Loucy (cell line): ENCODE data around the gene ENTREP1.

ENCODE experiments used
- H2AFZ ChIP-seq: fragments of 200-600 bp; sonication (generic); 2 replicates; pipeline ENCODE4 v1.6.0; 2016; ENCODE audit warnings: antibody characterized with exemption, mild to moderate bottlenecking, low read length, moderate library complexity
- H3F3A ChIP-seq: fragments of 200-600 bp; 2 replicates; pipeline ENCODE4 v1.6.0; 2016; ENCODE audit warnings: antibody characterized with exemption, low read depth, mild to moderate bottlenecking
- H3K27me3 ChIP-seq: fragments of 200-600 bp; sonication (generic); 2 replicates; pipeline ENCODE4 v1.6.1; 2014; ENCODE audit warnings: low read length, mild to moderate bottlenecking; ENCODE audit not compliant: insufficient read depth, poor library complexity, severe bottlenecking
- H3K36me3 ChIP-seq: fragments of 200-600 bp; sonication (generic); 2 replicates; pipeline ENCODE4 v1.6.1; 2016; ENCODE audit warnings: low read length; ENCODE audit not compliant: insufficient read depth
- H3K4me1 ChIP-seq: fragments of 200-600 bp; sonication (generic); 2 replicates; pipeline ENCODE4 v1.5.1; 2014; ENCODE audit warnings: low read length, mild to moderate bottlenecking; ENCODE audit not compliant: insufficient read depth, poor library complexity, severe bottlenecking
- H3K4me2 ChIP-seq: fragments of 200-600 bp; sonication (generic); 2 replicates; pipeline ENCODE4 v1.6.0; 2014; ENCODE audit warnings: antibody characterized with exemption, low read length, low read depth, mild to moderate bottlenecking; ENCODE audit not compliant: poor library complexity, severe bottlenecking
- H3K4me3 ChIP-seq: fragments of 200-600 bp; sonication (generic); 2 replicates; pipeline ENCODE4 v1.5.1; 2014; ENCODE audit warnings: low read length, mild to moderate bottlenecking, mixed read lengths; ENCODE audit not compliant: poor library complexity, severe bottlenecking
- H3K79me2 ChIP-seq: fragments of 200-600 bp; sonication (generic); 2 replicates; pipeline ENCODE4 v1.6.1; 2014; ENCODE audit warnings: low read length; ENCODE audit not compliant: insufficient read depth
- H3K9ac ChIP-seq: fragments of 200-600 bp; sonication (generic); 2 replicates; pipeline ENCODE4 v1.6.0; 2014; ENCODE audit warnings: mild to moderate bottlenecking, low read depth, low read length, moderate library complexity; ENCODE audit not compliant: poor library complexity, severe bottlenecking
- H3K9me2 ChIP-seq: fragments of 200-600 bp; sonication (generic); replicated peaks from 2 replicates; pipeline ENCODE4 v1.6.1; 2016; ENCODE audit warnings: low read depth, low read length, mixed read lengths
- H3K9me3 ChIP-seq: fragments of 200-600 bp; sonication (generic); 2 replicates; pipeline ENCODE4 v1.6.1; 2014; ENCODE audit warnings: mild to moderate bottlenecking, antibody characterized with exemption, low read length, low read depth; ENCODE audit not compliant: insufficient read depth
- H4K20me1 ChIP-seq: fragments of 200-600 bp; sonication (generic); 2 replicates; pipeline ENCODE4 v1.6.0; 2014; ENCODE audit warnings: antibody characterized with exemption, low read length, mild to moderate bottlenecking; ENCODE audit not compliant: insufficient read depth, poor library complexity, severe bottlenecking
- CTCF ChIP-seq: fragments of 200-600 bp; sonication (generic); conservative IDR thresholded peaks from 2 replicates; pipeline ENCODE4 v1.5.1; 2014; ENCODE audit warnings: mild to moderate bottlenecking, antibody characterized with exemption, low read length
- EZH2phosphoT487 ChIP-seq: fragments of 200-600 bp; IDR thresholded peaks from 2 replicates; pipeline ENCODE4 v1.6.1; 2018; ENCODE audit warnings: antibody characterized with exemption, mild to moderate bottlenecking, moderate library complexity, borderline replicate concordance

ENTREP1 gene

GRCh38 chr9:69382135-69382534 is 57.1 kb downstream of the ENTREP1 start:
- no peaks in the 10 kb centered on the region for H3K9me2 ChIP-seq
- no peak for TF ChIP-seq EZH2phosphoT487
- no peak overlapping the region for H3K4me3 ChIP-seq
- H3F3A ChIP-seq = no peaks in the 10 kb centered on the region
- H3K4me2 ChIP-seq = no peak overlapping the region
- H3K9ac ChIP-seq = no peak overlapping the region
- H3K79me2 ChIP-seq = no peaks in the 10 kb centered on the region
- peaks cover 30% of the 10 kb centered on the region for H3K4me1 ChIP-seq
- H3K27me3 ChIP-seq = no peaks in the 10 kb centered on the region
- H3K36me3 ChIP-seq = no peaks in the 10 kb centered on the region
- no peak overlapping the region for H2AFZ ChIP-seq
- H3K9me3 ChIP-seq = no peaks in the 10 kb centered on the region
- H4K20me1 ChIP-seq = no peaks in the 10 kb centered on the region

GRCh38 chr9:69385581-69386033 is 60.6 kb downstream of the ENTREP1 start:
- H3K36me3 ChIP-seq = no peaks in the 10 kb centered on the region
- no peak overlapping the region for H3K9ac ChIP-seq
- H3F3A ChIP-seq = no peaks in the 10 kb centered on the region
- H3K27me3 ChIP-seq = no peaks in the 10 kb centered on the region
- peaks cover 15% of the 10 kb centered on the region for H3K4me1 ChIP-seq
- no peak overlapping the region for H3K4me2 ChIP-seq
- H2AFZ ChIP-seq = no peak overlapping the region
- H3K9me2 ChIP-seq = no peaks in the 10 kb centered on the region
- H3K4me3 ChIP-seq = no peak overlapping the region
- TF ChIP-seq EZH2phosphoT487 (no peak), CTCF (no peak)
- H4K20me1 ChIP-seq = no peaks in the 10 kb centered on the region
- no peaks in the 10 kb centered on the region for H3K79me2 ChIP-seq
- H3K9me3 ChIP-seq = no peaks in the 10 kb centered on the region

- TF ChIP-seq EZH2phosphoT487 (no peak), CTCF (no peak)
- H3K9me3 ChIP-seq = no peaks in the 10 kb centered on the region
Measured at GRCh38 chr9:69386651-69387050, 61.6 kb downstream of the ENTREP1 start.

GRCh38 chr9:69388596-69388995 is 63.6 kb downstream of the ENTREP1 start:
- peaks cover 10% of the 10 kb centered on the region for H3K4me1 ChIP-seq
- no peaks in the 10 kb centered on the region for H3K27me3 ChIP-seq
- H2AFZ ChIP-seq = no peak overlapping the region
- H3K4me2 ChIP-seq = no peak overlapping the region
- H3K36me3 ChIP-seq = no peaks in the 10 kb centered on the region
- no peaks in the 10 kb centered on the region for H3K79me2 ChIP-seq
- no peak for TF ChIP-seq EZH2phosphoT487
- no peak for TF ChIP-seq CTCF
- no peaks in the 10 kb centered on the region for H4K20me1 ChIP-seq
- no peak overlapping the region for H3K9ac ChIP-seq
- no peaks in the 10 kb centered on the region for H3F3A ChIP-seq
- H3K9me3 ChIP-seq = no peaks in the 10 kb centered on the region
- no peaks in the 10 kb centered on the region for H3K9me2 ChIP-seq
- H3K4me3 ChIP-seq = no peak overlapping the region

More at GRCh38 chr9:69386651-69387050, 61.6 kb downstream of the ENTREP1 start:
- H3K4me1 ChIP-seq = peaks cover 10% of the 10 kb centered on the region
- no peaks in the 10 kb centered on the region for H3K79me2 ChIP-seq
- no peak overlapping the region for H3K9ac ChIP-seq
- H3K9me2 ChIP-seq = no peaks in the 10 kb centered on the region
- H3K4me2 ChIP-seq = no peak overlapping the region
- H4K20me1 ChIP-seq = no peaks in the 10 kb centered on the region
- no peak overlapping the region for H2AFZ ChIP-seq
- H3K36me3 ChIP-seq = no peaks in the 10 kb centered on the region
- H3K27me3 ChIP-seq = no peaks in the 10 kb centered on the region
- no peak overlapping the region for H3K4me3 ChIP-seq
- H3F3A ChIP-seq = no peaks in the 10 kb centered on the region
